SK-N-SH (cell line): ENCODE results near the gene CSTPP1. TPM values are rescaled to one million over a fixed set of nuclear protein-coding genes. Genes with fewer than 3 reads are reported as not detected.

Experiments used
- CTCF ChIA-PET: fragments of 300-600, 350-600 bp; formaldehyde crosslinking; extraction: SDS; loops from one replicate; lab custom pipeline; 2021; lab: Yijun Ruan, JAX
- POLR2A ChIA-PET: fragments of 350-600 bp; sonication (Branson Sonifier 250); formaldehyde crosslinking; extraction: SDS; loops from one replicate; lab custom pipeline; 2020; ENCODE audit warnings: antibody characterized with exemption, inconsistent platforms; lab: Yijun Ruan, JAX
- DNase-seq: peaks from one replicate; pipeline ENCODE4 v3.0.0; 2012
- H2AFZ ChIP-seq: fragments of 200-600 bp; sonication (generic); 2 replicates; pipeline ENCODE4 v1.8.1; 2016; ENCODE audit warnings: antibody characterized with exemption, mild to moderate bottlenecking, low read depth
- H3F3A ChIP-seq: fragments of 200-600 bp; sonication (generic); replicated peaks from 2 replicates; pipeline ENCODE3; 2016; ENCODE audit warnings: antibody characterized with exemption, mild to moderate bottlenecking; ENCODE audit not compliant: insufficient read depth
- H3K27ac ChIP-seq, 2 experiments: fragments of 200-500 bp in 1 of 2; fragments of 200-600 bp in 1 of 2; sonication (Bioruptor generic) in 1 of 2; sonication (generic), shearing (Covaris generic) in 1 of 2; 2 replicates each; pipeline versions ENCODE4 v1.5.1 to v1.6.1; 2014 to 2016; ENCODE audit warnings: low read depth in 2 of 2, inconsistent platforms in 1 of 2, low read length in 1 of 2, mild to moderate bottlenecking in 1 of 2, mixed read lengths in 1 of 2
- H3K27me3 ChIP-seq: fragments of 200-600 bp; sonication (generic), shearing (Covaris generic); 2 replicates; pipeline ENCODE4 v1.6.1; 2016; ENCODE audit warnings: mixed run types; ENCODE audit not compliant: insufficient read depth
- H3K36me3 ChIP-seq, 2 experiments: fragments of 200-500 bp in 1 of 2; fragments of 200-600 bp in 1 of 2; sonication (Bioruptor generic) in 1 of 2; sonication (generic) in 1 of 2; replicated peaks in 1 of 2; 2 replicates each; pipeline versions ENCODE3 to v1.5.1; 2014 to 2016; ENCODE audit warnings: low read length in 1 of 2, mild to moderate bottlenecking in 1 of 2; ENCODE audit not compliant: insufficient read depth in 2 of 2, control insufficient read depth in 1 of 2
- H3K4me1 ChIP-seq, 2 experiments: fragments of 200-500 bp in 1 of 2; fragments of 200-600 bp in 1 of 2; sonication (Bioruptor generic) in 1 of 2; sonication (generic), shearing (Covaris generic) in 1 of 2; 2 replicates each; pipeline versions ENCODE4 v1.5.1 to v1.6.1; 2014 to 2016; ENCODE audit warnings: low read depth in 1 of 2, low read length in 1 of 2, mixed run types in 1 of 2; ENCODE audit not compliant: insufficient read depth in 2 of 2, control insufficient read depth in 1 of 2
- H3K4me2 ChIP-seq: fragments of 200-600 bp; sonication (generic), shearing (Covaris generic); 2 replicates; pipeline ENCODE4 v1.6.1; 2017; ENCODE audit warnings: mixed run types
- H3K4me3 ChIP-seq, 2 experiments: fragments of 200-500 bp in 1 of 2; fragments of 200-600 bp in 1 of 2; sonication (Bioruptor generic) in 1 of 2; sonication (generic), shearing (Covaris generic) in 1 of 2; 2 replicates each; pipeline versions ENCODE4 v1.5.1 to v1.8.1; 2014 to 2016; ENCODE audit warnings: low read depth in 2 of 2, inconsistent platforms in 1 of 2, low read length in 1 of 2, mild to moderate bottlenecking in 1 of 2, mixed read lengths in 1 of 2, moderate library complexity in 1 of 2
- H3K79me2 ChIP-seq: fragments of 200-600 bp; sonication (generic); 2 replicates; pipeline ENCODE4 v1.8.1; 2017; ENCODE audit warnings: mild to moderate bottlenecking; ENCODE audit not compliant: insufficient read depth
- H3K9ac ChIP-seq: fragments of 200-600 bp; sonication (generic); 2 replicates; pipeline ENCODE4 v1.6.1; 2017; ENCODE audit warnings: mixed run types
- H3K9me2 ChIP-seq: fragments of 200-600 bp; sonication (generic); 2 replicates; pipeline ENCODE4 v1.6.1; 2017; ENCODE audit warnings: mixed run types
- H3K9me3 ChIP-seq: fragments of 200-600 bp; sonication (generic); 2 replicates; pipeline ENCODE4 v1.6.1; 2017; ENCODE audit warnings: mixed run types, mild to moderate bottlenecking, moderate library complexity
- H4K20me1 ChIP-seq: fragments of 200-600 bp; sonication (generic); 2 replicates; pipeline ENCODE4 v1.6.1; 2017; ENCODE audit warnings: mild to moderate bottlenecking, mixed run types; ENCODE audit not compliant: insufficient read depth
- CTCF ChIP-seq: fragments of 200-600 bp; sonication (generic); IDR thresholded peaks from 2 replicates; pipeline ENCODE4 v1.6.1; 2017; ENCODE audit warnings: antibody characterized with exemption, mild to moderate bottlenecking, moderate library complexity
- EZH2phosphoT487 ChIP-seq: fragments of 200-600 bp; sonication (generic); IDR thresholded peaks from 2 replicates; pipeline ENCODE4 v1.6.1; 2017; ENCODE audit warnings: low read depth, mixed run types, mild to moderate bottlenecking, antibody characterized with exemption, moderate library complexity, borderline replicate concordance
- FOXJ3 ChIP-seq: sonication (generic); formaldehyde crosslinking; IDR thresholded peaks from 2 replicates; pipeline ENCODE4 v1.5.1; 2020; ENCODE audit warnings: mild to moderate bottlenecking, missing genetic modification reagents
- GABPA ChIP-seq: IDR thresholded peaks from 2 replicates; pipeline ENCODE4 v1.4.0; 2012; ENCODE audit warnings: low read depth, mild to moderate bottlenecking
- GATA2 ChIP-seq: sonication (generic); formaldehyde crosslinking; IDR thresholded peaks from 2 replicates; pipeline ENCODE4 v1.5.0; 2020; ENCODE audit warnings: mild to moderate bottlenecking, missing genetic modification reagents
- MXI1 ChIP-seq: IDR thresholded peaks from 2 replicates; pipeline ENCODE4 v1.6.1; 2012; ENCODE audit warnings: mild to moderate bottlenecking, low read depth, low read length, improper control_type of control experiment
- NFIC ChIP-seq: IDR thresholded peaks from 2 replicates; pipeline ENCODE4 v1.4.0; 2012; ENCODE audit warnings: borderline replicate concordance
- NRF1 ChIP-seq: IDR thresholded peaks from 2 replicates; pipeline ENCODE4 v1.6.1; 2012; ENCODE audit warnings: low read depth, mild to moderate bottlenecking, low read length
- POLR2AphosphoS5 ChIP-seq: IDR thresholded peaks from 2 replicates; pipeline ENCODE4 v1.6.1; 2012; ENCODE audit warnings: low read depth, low read length
- RAD21 ChIP-seq: IDR thresholded peaks from 2 replicates; pipeline ENCODE4 v1.6.1; 2012; ENCODE audit warnings: mild to moderate bottlenecking, low read length
- RXRA ChIP-seq: IDR thresholded peaks from 2 replicates; pipeline ENCODE4 v1.4.0; 2012; ENCODE audit warnings: low read depth, mild to moderate bottlenecking, borderline replicate concordance
- SIN3A ChIP-seq: IDR thresholded peaks from 2 replicates; pipeline ENCODE4 v1.6.1; 2012; ENCODE audit warnings: low read depth, mild to moderate bottlenecking, low read length, moderate library complexity, borderline replicate concordance
- SMC3 ChIP-seq: IDR thresholded peaks from 2 replicates; pipeline ENCODE4 v1.6.1; 2012; ENCODE audit warnings: low read depth, low read length, improper control_type of control experiment
- WGBS: methylation state at CpG from one replicate; pipeline ENCODE4 v1.1.6; 2017; ENCODE audit warnings: low lambda C conversion rate; 5-methylcytosine and 5-hydroxymethylcytosine counted together
- polyA plus RNA-seq, 3 experiments: library from polyadenylated mRNA; depleted of rRNA; stranded (reverse); fragments of >200 nt; gene quantifications; 2 replicates each; pipeline ENCODE4 v1.2.3, GENCODE V29; 2012

The CSTPP1 gene
- polyA plus RNA-seq, 1 of the 3 experiments (the other 2 are of a cell fraction): 85.7 TPM

GRCh38 chr11:47158242-47158641 lies 221.7 kb downstream of the CSTPP1 start:
- Histone ChIP-seq H3F3A (peaks cover 26% of the 10 kb centered on the region), H2AFZ (no peak overlapping the region), H3K27ac (no peak overlapping the region), H4K20me1 (peaks cover 8% of the 10 kb centered on the region), H3K9me3 (no peaks in the 10 kb centered on the region), H3K9me2 (no peaks in the 10 kb centered on the region), H3K79me2 (no peaks in the 10 kb centered on the region), H3K4me3 (no peak overlapping the region), H3K9ac (no peak overlapping the region), H3K4me2 (no peak overlapping the region), H3K4me1 (peaks cover 5 to 13% of the 10 kb centered on the region in 2 experiments; a peak in 2 of 4 replicates), H3K36me3 (peaks cover 0 to 20% of the 10 kb centered on the region in 2 experiments), H3K27me3 (no peaks in the 10 kb centered on the region)
- POLR2A ChIA-PET: interaction anchor here (1.1 kb wide), 1 partner anchor 14 kb away, joined by 3 read pairs; no protein-coding TSS in a partner anchor
- TF ChIP-seq NFIC: no peak
- TF ChIP-seq POLR2AphosphoS5: no peak
- no peak for TF ChIP-seq GATA2 (CRISPR knock-in tag)
- TF ChIP-seq EZH2phosphoT487: no peak
- no peak for TF ChIP-seq RXRA
- DNase-seq: no peak
- CTCF ChIA-PET: interaction anchor here (0.9 to 7.3 kb wide), 2 partner anchors 242 to 251 kb away, joined by 3 to 170 read pairs; partner anchors contain the start of gene LRP4
- 96% methylated on average over 5 of the region's 5 CpGs for WGBS

GRCh38 chr11:47160753-47161133 lies 224.2 kb downstream of the CSTPP1 start:
- Histone ChIP-seq H4K20me1 (peaks cover 8% of the 10 kb centered on the region; the same call in 1 of the 2 replicates), H3K4me2 (no peak overlapping the region), H3K4me3 (no peak overlapping the region; a peak in 1 of 4 replicates), H3F3A (peaks cover 18% of the 10 kb centered on the region), H2AFZ (no peak overlapping the region), H3K9me3 (no peaks in the 10 kb centered on the region), H3K27ac (no peak overlapping the region), H3K9ac (no peak overlapping the region), H3K9me2 (no peaks in the 10 kb centered on the region), H3K36me3 (peaks cover 3 to 34% of the 10 kb centered on the region in 2 experiments), H3K4me1 (no peaks in the 10 kb centered on the region; a peak in 1 of 4 replicates), H3K79me2 (no peaks in the 10 kb centered on the region), H3K27me3 (no peaks in the 10 kb centered on the region)
- ChIA-PET POLR2A (no interaction called here), CTCF (interaction anchor here (0.5 to 2.9 kb wide), 29 partner anchors 8 to 448 kb away, joined by 3 to 13 read pairs (median 5); partner anchors contain the start of genes ARFGAP2 and CSTPP1)
- no peak for DNase-seq
- WGBS: 100% methylated on average over 5 of the region's 5 CpGs
- TF ChIP-seq NRF1 (0 out of 2 replicates have a peak, but pooled peaks have one; percentile 2), MXI1 (no peak)

GRCh38 chr11:47161134-47161854 lies 224.7 kb downstream of the CSTPP1 start:
- H2AFZ ChIP-seq: no peak overlapping the region
- H3F3A ChIP-seq: peaks cover 18% of the 10 kb centered on the region
- no peak overlapping the region; a peak in 1 of 4 replicates for H3K4me3 ChIP-seq
- no peaks in the 10 kb centered on the region for H3K9me3 ChIP-seq
- peaks cover 8% of the 10 kb centered on the region; the same call in 1 of the 2 replicates for H4K20me1 ChIP-seq
- TF ChIP-seq FOXJ3 (CRISPR knock-in tag) (no peak), SMC3 (peak; percentile 78), RAD21 (peak; percentile 82), GABPA (no peak), SIN3A (0 out of 2 replicates have a peak, but pooled peaks have one; percentile 17), CTCF (peak; percentile 76)
- TF ChIP-seq, all 33 proteins: peak for 4
- H3K79me2 ChIP-seq: no peaks in the 10 kb centered on the region
- CTCF ChIA-PET: interaction anchor here (0.5 to 4.4 kb wide), 43 partner anchors 8 to 448 kb away, joined by 3 to 48 read pairs (median 4); partner anchors contain the start of genes ARFGAP2 and CSTPP1
- no peaks in the 10 kb centered on the region; a peak in 1 of 4 replicates for H3K4me1 ChIP-seq
- POLR2A ChIA-PET: no interaction called here
- 58% methylated on average over 8 of the region's 14 CpGs for WGBS
- no peaks in the 10 kb centered on the region for H3K9me2 ChIP-seq
- no peak overlapping the region; a peak in 1 of 4 replicates for H3K27ac ChIP-seq
- no peak overlapping the region for H3K9ac ChIP-seq
- no peaks in the 10 kb centered on the region for H3K27me3 ChIP-seq
- peak; percentile 91 for DNase-seq
- no peak overlapping the region for H3K4me2 ChIP-seq
- peaks cover 8 to 36% of the 10 kb centered on the region in 2 experiments for H3K36me3 ChIP-seq
